PC-9 (cell line): ENCODE measurements around the gene VSX2.

ENCODE experiments used
- CTCF ChIP-seq: fragments of 200-600 bp; sonication (generic); conservative IDR thresholded peaks from 2 replicates; pipeline ENCODE4 v1.6.1; 2017; ENCODE audit warnings: mixed run types, antibody characterized with exemption, mild to moderate bottlenecking, moderate library complexity
- EZH2 ChIP-seq: fragments of 200-600 bp; sonication (generic); IDR thresholded peaks from 2 replicates; pipeline ENCODE4 v1.8.0; 2017; ENCODE audit warnings: antibody characterized with exemption, low read depth

GRCh38 chr14:74198441-74199234 lies 40.6 kb upstream of the VSX2 start:
- no peak for TF ChIP-seq CTCF
- no peak for TF ChIP-seq EZH2
